H9 (cell line): Measurements from ENCODE around the gene MDH1. TPM values are rescaled to one million over a fixed set of nuclear protein-coding genes. Genes with fewer than 3 reads are reported as not detected.

Source experiments
- DNase-seq: peaks from one replicate; pipeline ENCODE4 v3.0.0-alpha.2; 2017
- H2AFZ ChIP-seq: one replicate; pipeline ENCODE4 v1.6.1; 2013; ENCODE audit warnings: mild to moderate bottlenecking, low read length, control low read depth, moderate library complexity
- H2AK5ac ChIP-seq: 2 replicates; pipeline ENCODE4 v1.6.1; 2013; ENCODE audit warnings: low read length, control low read depth, mixed read lengths; ENCODE audit not compliant: insufficient read length
- H2BK120ac ChIP-seq: one replicate; pipeline ENCODE4 v1.6.1; 2013; ENCODE audit warnings: low read depth, mild to moderate bottlenecking, low read length, control low read depth, inconsistent platforms; ENCODE audit not compliant: poor library complexity, severe bottlenecking
- H2BK12ac ChIP-seq: 2 replicates; pipeline ENCODE4 v1.6.1; 2013; ENCODE audit warnings: low read length, control low read depth, mixed read lengths, low read depth; ENCODE audit not compliant: insufficient read length
- H2BK15ac ChIP-seq: 2 replicates; pipeline ENCODE4 v1.6.1; 2013; ENCODE audit warnings: low read depth, low read length, control low read depth
- H2BK20ac ChIP-seq: one replicate; pipeline ENCODE4 v1.6.1; 2013; ENCODE audit warnings: low read depth, mild to moderate bottlenecking, low read length, control low read depth, inconsistent platforms; ENCODE audit not compliant: poor library complexity, severe bottlenecking
- H2BK5ac ChIP-seq: 2 replicates; pipeline ENCODE4 v1.6.1; 2013; ENCODE audit warnings: low read length, control low read depth, mixed read lengths; ENCODE audit not compliant: insufficient read length
- H3K14ac ChIP-seq: 2 replicates; pipeline ENCODE4 v1.6.1; 2013; ENCODE audit warnings: low read length, control low read depth; ENCODE audit not compliant: insufficient read depth
- H3K18ac ChIP-seq: 2 replicates; pipeline ENCODE4 v1.6.1; 2013; ENCODE audit warnings: low read depth, mild to moderate bottlenecking, mixed read lengths, low read length, control low read depth; ENCODE audit not compliant: insufficient read length
- H3K23ac ChIP-seq: 2 replicates; pipeline ENCODE4 v1.6.1; 2013; ENCODE audit warnings: low read length, control low read depth, mixed read lengths, low read depth; ENCODE audit not compliant: insufficient read length
- H3K23me2 ChIP-seq: 2 replicates; pipeline ENCODE4 v1.6.1; 2013; ENCODE audit warnings: low read depth, mild to moderate bottlenecking, mixed read lengths, low read length, control low read depth; ENCODE audit not compliant: insufficient read length, poor library complexity, severe bottlenecking
- H3K27ac ChIP-seq: 2 replicates; pipeline ENCODE4 v1.5.1; 2013; ENCODE audit warnings: low read length, control low read depth, mixed read lengths, low read depth; ENCODE audit not compliant: insufficient read length
- H3K27me3 ChIP-seq: 2 replicates; pipeline ENCODE4 v1.6.1; 2013; ENCODE audit warnings: low read length, control low read depth, inconsistent platforms; ENCODE audit not compliant: insufficient read depth
- H3K4ac ChIP-seq: 2 replicates; pipeline ENCODE4 v1.6.1; 2013; ENCODE audit warnings: low read depth, mild to moderate bottlenecking, control low read depth, inconsistent platforms, low read length, moderate library complexity
- H3K4me1 ChIP-seq: 2 replicates; pipeline ENCODE4 v1.6.1; 2013; ENCODE audit warnings: low read length, control low read depth, inconsistent platforms; ENCODE audit not compliant: insufficient read depth
- H3K4me2 ChIP-seq: 2 replicates; pipeline ENCODE4 v1.6.1; 2013; ENCODE audit warnings: low read length, control low read depth, mixed read lengths; ENCODE audit not compliant: insufficient read length, insufficient read depth
- H3K56ac ChIP-seq: 2 replicates; pipeline ENCODE4 v1.6.1; 2013; ENCODE audit warnings: low read depth, mild to moderate bottlenecking, mixed read lengths, low read length, control low read depth; ENCODE audit not compliant: insufficient read length
- H3K79me1 ChIP-seq: 2 replicates; pipeline ENCODE4 v1.6.1; 2013; ENCODE audit warnings: low read depth, mild to moderate bottlenecking, moderate library complexity, low read length, control low read depth, inconsistent platforms; ENCODE audit not compliant: insufficient read depth, poor library complexity, severe bottlenecking
- H3K79me2 ChIP-seq: 2 replicates; pipeline ENCODE4 v1.6.1; 2013; ENCODE audit warnings: low read length, control low read depth, inconsistent platforms; ENCODE audit not compliant: insufficient read depth
- H3K9ac ChIP-seq: 2 replicates; pipeline ENCODE4 v1.6.1; 2013; ENCODE audit warnings: low read length, control low read depth, mixed read lengths; ENCODE audit not compliant: insufficient read length; ENCODE audit errors: extremely low read depth
- H3K9me3 ChIP-seq: one replicate; pipeline ENCODE4 v1.6.1; 2013; ENCODE audit warnings: low read depth, low read length, inconsistent platforms; ENCODE audit not compliant: control insufficient read depth
- H3T11ph ChIP-seq: one replicate; pipeline ENCODE4 v1.6.1; 2013; ENCODE audit warnings: mild to moderate bottlenecking, low read length, control low read depth, inconsistent platforms
- H4K20me1 ChIP-seq: one replicate; pipeline ENCODE4 v1.6.1; 2013; ENCODE audit not compliant: control insufficient read depth, insufficient read length, insufficient read depth
- H4K5ac ChIP-seq: 2 replicates; pipeline ENCODE4 v1.6.1; 2013; ENCODE audit warnings: low read depth, mild to moderate bottlenecking, mixed read lengths, low read length, control low read depth; ENCODE audit not compliant: insufficient read length
- H4K8ac ChIP-seq: replicated peaks from 2 replicates; pipeline ENCODE4 v1.6.1; 2013; ENCODE audit warnings: low read length, control low read depth, mixed read lengths, low read depth; ENCODE audit not compliant: insufficient read length
- H4K91ac ChIP-seq: 2 replicates; pipeline ENCODE4 v1.6.1; 2013; ENCODE audit warnings: low read depth, mild to moderate bottlenecking, moderate library complexity, mixed read lengths, low read length, control low read depth; ENCODE audit not compliant: insufficient read length
- H3K27ac Mint-ChIP-seq, 3 experiments: 2 replicates in 2 of 3; 3 replicates in 1 of 3; pipeline ENCODE4 v1.8.0; 2020 to 2021; ENCODE audit warnings: mixed read lengths in 3 of 3, mild to moderate bottlenecking in 1 of 3, moderate library complexity in 1 of 3
- H3K27me3 Mint-ChIP-seq: 2 replicates; pipeline ENCODE4 v1.8.0; 2021; ENCODE audit warnings: low read depth, mild to moderate bottlenecking, moderate library complexity, mixed read lengths
- H3K36me3 Mint-ChIP-seq, 3 experiments: 2 replicates in 2 of 3; 3 replicates in 1 of 3; pipeline ENCODE4 v1.8.0; 2020 to 2021; ENCODE audit warnings: low read depth in 3 of 3, mixed read lengths in 3 of 3; ENCODE audit not compliant: insufficient read depth in 1 of 3
- H3K4me1 Mint-ChIP-seq, 2 experiments: 2 replicates each; pipeline ENCODE4 v1.8.0; 2020; ENCODE audit warnings: mixed read lengths in 2 of 2
- H3K4me3 Mint-ChIP-seq, 2 experiments: 2 replicates in 1 of 2; 3 replicates in 1 of 2; pipeline ENCODE4 v1.8.0; 2020 to 2021; ENCODE audit warnings: mild to moderate bottlenecking in 2 of 2, mixed read lengths in 2 of 2, moderate library complexity in 1 of 2
- H3K9me3 Mint-ChIP-seq, 2 experiments: 2 replicates in 1 of 2; 3 replicates in 1 of 2; pipeline ENCODE4 v1.8.0; 2020; ENCODE audit warnings: mild to moderate bottlenecking in 2 of 2, mixed read lengths in 2 of 2, moderate library complexity in 1 of 2
- WGBS: extraction: QIAGEN DNeasy Blood & Tissue Kit; methylation state at CpG from one replicate; pipeline ENCODE4 v1.1.7; 2013; ENCODE audit warnings: missing lambda C conversion rate, low lambda C conversion rate, mixed read lengths; ENCODE audit not compliant: insufficient read length; ENCODE audit errors: extremely low coverage; 5-methylcytosine and 5-hydroxymethylcytosine counted together
- total RNA-seq: library from RNA; stranded (reverse); gene quantifications from 2 replicates; pipeline ENCODE4 v1.2.1, GENCODE V29; 2021
- TF ChIP-seq, protein P1 (sequence below): fragments of 200-600 bp; sonication (generic); conservative IDR thresholded peaks from 3 replicates; pipeline ENCODE4 v1.8.0; 2021; ENCODE audit warnings: antibody characterized with exemption, mild to moderate bottlenecking

The MDH1 gene
- total RNA-seq, 1 experiment from 2014 or later = 324 TPM

DNA sequence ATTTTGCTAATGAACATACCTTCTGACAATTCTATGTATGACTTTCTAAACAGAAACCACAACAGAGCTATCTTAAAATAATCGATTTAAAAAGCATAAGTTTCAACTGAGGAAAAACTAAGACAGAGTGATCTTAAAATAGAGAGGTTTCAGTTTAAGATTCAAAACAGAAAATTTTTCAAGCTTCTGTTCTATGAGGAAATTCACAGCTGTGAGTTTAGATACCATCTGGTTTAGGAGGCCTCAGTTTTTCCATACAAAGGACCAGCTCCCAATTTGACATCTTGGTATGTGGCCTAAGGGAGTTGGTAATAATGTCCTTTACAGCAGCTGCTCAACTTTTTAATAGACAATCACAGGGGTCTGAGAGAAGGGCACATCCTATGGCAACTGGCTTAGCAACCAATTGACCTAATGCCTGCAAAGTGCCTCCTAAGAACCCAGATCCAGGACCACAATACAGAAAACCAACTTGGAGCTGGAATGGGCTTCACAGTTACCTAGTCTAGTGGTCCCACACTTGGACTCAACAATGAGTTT, 39.7 kb downstream of the MDH1 start:
- peaks cover 47 to 60% of the 10 kb centered on the region in 2 experiments for H3K9me3 Mint-ChIP-seq
- no peaks in the 10 kb centered on the region for H3K4me1 Mint-ChIP-seq
- H3K56ac ChIP-seq = no peak overlapping the region
- no peaks in the 10 kb centered on the region for H3K27me3 Mint-ChIP-seq
- no peak overlapping the region for H2BK20ac ChIP-seq
- no peak for DNase-seq
- H2AK5ac ChIP-seq = no peak overlapping the region
- H2BK5ac ChIP-seq = no peak overlapping the region
- H3K36me3 Mint-ChIP-seq = peaks cover 39 to 82% (median 49%) of the 10 kb centered on the region in 3 experiments; a peak in 6 of 7 replicates
- no peak overlapping the region for H4K5ac ChIP-seq
- no peaks in the 10 kb centered on the region for H3K27me3 ChIP-seq
- no peak overlapping the region for H2BK120ac ChIP-seq
- no CpG with 5 or more reads among the region's 1 CpG for WGBS
- no peak overlapping the region for H3K23ac ChIP-seq
- H3K9me3 ChIP-seq = no peaks in the 10 kb centered on the region
- H2AFZ ChIP-seq = no peak overlapping the region
- no peak overlapping the region for H2BK12ac ChIP-seq
- H3K9ac ChIP-seq = no peak overlapping the region
- TF ChIP-seq, protein P1, sequence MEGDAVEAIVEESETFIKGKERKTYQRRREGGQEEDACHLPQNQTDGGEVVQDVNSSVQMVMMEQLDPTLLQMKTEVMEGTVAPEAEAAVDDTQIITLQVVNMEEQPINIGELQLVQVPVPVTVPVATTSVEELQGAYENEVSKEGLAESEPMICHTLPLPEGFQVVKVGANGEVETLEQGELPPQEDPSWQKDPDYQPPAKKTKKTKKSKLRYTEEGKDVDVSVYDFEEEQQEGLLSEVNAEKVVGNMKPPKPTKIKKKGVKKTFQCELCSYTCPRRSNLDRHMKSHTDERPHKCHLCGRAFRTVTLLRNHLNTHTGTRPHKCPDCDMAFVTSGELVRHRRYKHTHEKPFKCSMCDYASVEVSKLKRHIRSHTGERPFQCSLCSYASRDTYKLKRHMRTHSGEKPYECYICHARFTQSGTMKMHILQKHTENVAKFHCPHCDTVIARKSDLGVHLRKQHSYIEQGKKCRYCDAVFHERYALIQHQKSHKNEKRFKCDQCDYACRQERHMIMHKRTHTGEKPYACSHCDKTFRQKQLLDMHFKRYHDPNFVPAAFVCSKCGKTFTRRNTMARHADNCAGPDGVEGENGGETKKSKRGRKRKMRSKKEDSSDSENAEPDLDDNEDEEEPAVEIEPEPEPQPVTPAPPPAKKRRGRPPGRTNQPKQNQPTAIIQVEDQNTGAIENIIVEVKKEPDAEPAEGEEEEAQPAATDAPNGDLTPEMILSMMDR = no peak
- H3K4me1 ChIP-seq = no peaks in the 10 kb centered on the region
- no peak overlapping the region for H3K4me3 Mint-ChIP-seq
- no peak overlapping the region for H3K4ac ChIP-seq
- no peak overlapping the region for H3T11ph ChIP-seq
- no peak overlapping the region for H3K27ac ChIP-seq
- H3K79me2 ChIP-seq = no peaks in the 10 kb centered on the region
- H3K27ac Mint-ChIP-seq = no peak overlapping the region
- no peaks in the 10 kb centered on the region for H3K79me1 ChIP-seq
- no peak overlapping the region for H2BK15ac ChIP-seq
- H4K8ac ChIP-seq = no peak overlapping the region
- no peaks in the 10 kb centered on the region for H4K20me1 ChIP-seq
- H3K18ac ChIP-seq = no peak overlapping the region
- no peaks in the 10 kb centered on the region for H3K23me2 ChIP-seq
- H3K4me2 ChIP-seq = no peak overlapping the region
- no peak overlapping the region for H3K14ac ChIP-seq
- H4K91ac ChIP-seq = no peak overlapping the region
